Vagina (tissue), 2 donors: Measurements from ENCODE around the gene WDFY1. TPM values are rescaled to one million over a fixed set of nuclear protein-coding genes. Genes with fewer than 3 reads are reported as not detected.

Source experiments
- DNase-seq, 2 donors: peaks; one replicate each; pipeline ENCODE4 v3.0.0-alpha.2; 2017; ENCODE audit errors: extremely low spot score in 2 of 2
- H3K27ac ChIP-seq: fragments of 200-600 bp; sonication (generic); one replicate; pipeline ENCODE4 v1.5.1; 2019
- H3K27me3 ChIP-seq: fragments of 200-600 bp; sonication (generic); one replicate; pipeline ENCODE4 v1.5.1; 2019
- H3K36me3 ChIP-seq, 2 donors: fragments of 200-600 bp; sonication (generic); one replicate each; pipeline ENCODE4 v1.5.1; 2017 to 2019
- H3K4me1 ChIP-seq: fragments of 200-600 bp; sonication (generic); one replicate; pipeline ENCODE4 v1.5.1; 2019
- H3K4me3 ChIP-seq, 2 donors: fragments of 200-600 bp; sonication (generic); 1 replicate in 1 of 2; 2 replicates in 1 of 2; pipeline ENCODE4 v1.5.1; 2016 to 2019
- H3K9me3 ChIP-seq: fragments of 200-600 bp; sonication (generic); one replicate; pipeline ENCODE4 v1.5.1; 2019
- POLR2A ChIP-seq, 2 donors: fragments of 450-650 bp; IDR thresholded peaks; one replicate each; pipeline ENCODE4 v1.6.1; 2017; ENCODE audit warnings: antibody characterized with exemption in 2 of 2, mild to moderate bottlenecking in 2 of 2, moderate library complexity in 2 of 2
- POLR2AphosphoS5 ChIP-seq, 2 donors: sonication (generic); formaldehyde crosslinking; IDR thresholded peaks; one replicate each; pipeline ENCODE4 v1.9.0; 2017; ENCODE audit warnings: antibody characterized with exemption in 2 of 2, mild to moderate bottlenecking in 2 of 2, low read depth in 1 of 2; ENCODE audit not compliant: insufficient read depth in 1 of 2
- intact Hi-C: fragments of 100-400 bp; cut with DNase I; formaldehyde crosslinking; loops from one replicate; pipeline ENCODE4 v1.15.1; 2023
- total RNA-seq: library from RNA; depleted of rRNA; stranded (reverse); fragments of >200 nt; gene quantifications from one replicate; pipeline ENCODE4 v1.2.3, GENCODE V29; 2016
- TF ChIP-seq, protein P1 (sequence below), 3 experiments: fragments of 450-650 bp in 2 of 3; fragments of 200-600 bp in 1 of 3; sonication (generic) in 1 of 3; IDR thresholded peaks; one replicate each; pipeline ENCODE4 v1.5.1; 2017 to 2019; ENCODE audit warnings: antibody characterized with exemption in 3 of 3, mild to moderate bottlenecking in 2 of 3, moderate library complexity in 2 of 3

The WDFY1 gene
- total RNA-seq, 1 donor from 2014 or later: 44.2 TPM

DNA sequence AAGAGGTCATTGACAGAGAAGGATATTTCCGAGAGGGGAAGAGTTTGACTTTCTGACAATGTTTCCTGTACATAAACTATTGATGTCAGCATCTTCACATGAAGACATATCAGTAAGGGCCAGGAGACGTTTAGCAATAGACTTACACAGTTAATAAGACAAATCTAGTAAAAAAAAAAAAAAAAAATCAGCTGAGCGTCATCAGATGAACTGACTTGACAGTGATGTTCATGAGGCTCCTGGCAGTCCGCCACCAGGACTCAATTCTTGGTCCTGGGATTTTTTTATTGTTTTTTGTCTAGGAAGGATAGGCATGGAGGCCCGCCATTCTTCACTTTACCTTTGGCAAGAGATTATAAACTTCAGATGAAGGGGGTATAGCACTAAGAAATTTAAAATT, 26.6 kb upstream of the WDFY1 start:
- intact Hi-C loops: no loop called here
- Histone ChIP-seq H3K27me3 (no peaks in the 10 kb centered on the region), H3K9me3 (no peaks in the 10 kb centered on the region), H3K27ac (no peak overlapping the region), H3K36me3 (peaks cover 0 to 9% of the 10 kb centered on the region in 2 donors), H3K4me3 (no peak overlapping the region), H3K4me1 (no peaks in the 10 kb centered on the region)
- no peak for DNase-seq
- no peak for TF ChIP-seq POLR2AphosphoS5 (IDR thresholded peaks at IDR 0.05; ENCODE audit: insufficient read depth in 1 of 2, low read depth in 1 of 2)
- TF ChIP-seq, protein P1, sequence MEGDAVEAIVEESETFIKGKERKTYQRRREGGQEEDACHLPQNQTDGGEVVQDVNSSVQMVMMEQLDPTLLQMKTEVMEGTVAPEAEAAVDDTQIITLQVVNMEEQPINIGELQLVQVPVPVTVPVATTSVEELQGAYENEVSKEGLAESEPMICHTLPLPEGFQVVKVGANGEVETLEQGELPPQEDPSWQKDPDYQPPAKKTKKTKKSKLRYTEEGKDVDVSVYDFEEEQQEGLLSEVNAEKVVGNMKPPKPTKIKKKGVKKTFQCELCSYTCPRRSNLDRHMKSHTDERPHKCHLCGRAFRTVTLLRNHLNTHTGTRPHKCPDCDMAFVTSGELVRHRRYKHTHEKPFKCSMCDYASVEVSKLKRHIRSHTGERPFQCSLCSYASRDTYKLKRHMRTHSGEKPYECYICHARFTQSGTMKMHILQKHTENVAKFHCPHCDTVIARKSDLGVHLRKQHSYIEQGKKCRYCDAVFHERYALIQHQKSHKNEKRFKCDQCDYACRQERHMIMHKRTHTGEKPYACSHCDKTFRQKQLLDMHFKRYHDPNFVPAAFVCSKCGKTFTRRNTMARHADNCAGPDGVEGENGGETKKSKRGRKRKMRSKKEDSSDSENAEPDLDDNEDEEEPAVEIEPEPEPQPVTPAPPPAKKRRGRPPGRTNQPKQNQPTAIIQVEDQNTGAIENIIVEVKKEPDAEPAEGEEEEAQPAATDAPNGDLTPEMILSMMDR (IDR thresholded peaks at IDR 0.05): no peak

DNA sequence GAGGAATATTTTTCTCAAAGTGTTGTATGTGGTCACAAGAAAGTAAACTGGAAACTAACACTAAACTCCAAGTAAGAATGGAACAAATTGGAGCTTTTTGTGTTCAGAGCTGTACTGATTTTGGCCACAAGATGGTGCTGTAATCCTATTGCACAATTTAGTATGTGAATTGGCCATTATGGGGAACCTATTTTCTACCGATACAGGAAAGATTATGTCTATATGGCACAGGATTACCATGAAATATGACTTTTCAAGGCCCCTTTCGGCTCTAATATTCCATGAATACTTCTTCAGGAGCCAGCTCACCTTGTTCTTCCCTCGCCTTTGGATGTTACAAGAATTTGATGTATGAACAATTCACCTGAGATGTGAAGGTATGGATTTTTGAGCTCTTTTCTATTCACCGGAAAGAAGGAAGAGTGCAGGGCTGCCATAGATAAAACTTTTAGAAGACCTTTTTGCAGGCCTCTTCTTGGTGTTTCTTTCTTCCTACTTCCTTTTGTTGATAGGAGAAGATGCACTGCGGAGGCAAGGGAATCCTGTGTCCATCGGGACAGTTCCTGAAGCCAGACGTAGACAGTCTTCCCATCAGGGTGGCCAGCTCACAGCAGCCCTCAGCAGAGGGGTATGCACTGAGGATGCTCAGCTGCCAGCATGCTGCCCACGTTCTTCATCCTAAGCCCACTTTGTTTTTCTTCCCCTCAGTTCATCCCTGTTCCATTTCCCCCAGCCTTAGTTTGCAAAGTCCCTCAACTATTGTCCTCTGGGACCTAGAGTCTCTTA, 25.4 kb upstream of the WDFY1 start:
- Histone ChIP-seq H3K27ac (no peak overlapping the region), H3K9me3 (no peaks in the 10 kb centered on the region), H3K4me1 (no peaks in the 10 kb centered on the region), H3K27me3 (no peaks in the 10 kb centered on the region), H3K36me3 (peaks cover 0 to 17% of the 10 kb centered on the region in 2 donors), H3K4me3 (no peak overlapping the region)
- TF ChIP-seq, protein P1 (IDR thresholded peaks at IDR 0.05): peak; percentile 77 to 89 (median 89)
- no peak for TF ChIP-seq POLR2AphosphoS5 (IDR thresholded peaks at IDR 0.05; ENCODE audit: insufficient read depth in 1 of 2, low read depth in 1 of 2)
- no peak for DNase-seq
- intact Hi-C loops: no loop called here

DNA sequence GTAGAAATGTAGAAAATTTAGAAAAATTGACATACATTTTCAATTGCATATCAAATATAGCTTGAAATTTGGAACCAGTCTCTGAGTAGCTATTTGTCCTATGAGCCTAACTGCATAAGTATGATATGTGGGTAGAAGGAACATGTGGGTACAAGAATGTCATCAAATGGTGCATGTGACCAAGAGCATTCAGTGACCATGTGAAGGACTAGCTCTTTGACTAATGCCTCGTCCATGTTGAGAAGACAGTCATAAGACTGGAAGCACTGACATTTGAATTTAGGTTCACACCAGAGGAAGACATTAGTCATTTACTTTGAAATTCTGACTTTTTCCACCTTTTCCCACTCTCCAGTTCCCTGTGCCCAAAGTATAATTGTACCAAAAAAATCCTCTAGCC, 24.7 kb upstream of the WDFY1 start:
- Histone ChIP-seq H3K9me3 (no peaks in the 10 kb centered on the region), H3K4me1 (no peaks in the 10 kb centered on the region), H3K4me3 (no peak overlapping the region), H3K27me3 (no peaks in the 10 kb centered on the region), H3K27ac (no peak overlapping the region), H3K36me3 (peaks cover 0 to 20% of the 10 kb centered on the region in 2 donors)
- DNase-seq: no peak
- TF ChIP-seq POLR2A (IDR thresholded peaks at IDR 0.05) (no peak), POLR2AphosphoS5 (IDR thresholded peaks at IDR 0.05; ENCODE audit: insufficient read depth in 1 of 2, low read depth in 1 of 2) (no peak)
- TF ChIP-seq, protein P1 (IDR thresholded peaks at IDR 0.05): no peak
- intact Hi-C loops: loop anchor here (5.0 kb wide), 1 partner anchor 312 kb away; no protein-coding TSS in a partner anchor

DNA sequence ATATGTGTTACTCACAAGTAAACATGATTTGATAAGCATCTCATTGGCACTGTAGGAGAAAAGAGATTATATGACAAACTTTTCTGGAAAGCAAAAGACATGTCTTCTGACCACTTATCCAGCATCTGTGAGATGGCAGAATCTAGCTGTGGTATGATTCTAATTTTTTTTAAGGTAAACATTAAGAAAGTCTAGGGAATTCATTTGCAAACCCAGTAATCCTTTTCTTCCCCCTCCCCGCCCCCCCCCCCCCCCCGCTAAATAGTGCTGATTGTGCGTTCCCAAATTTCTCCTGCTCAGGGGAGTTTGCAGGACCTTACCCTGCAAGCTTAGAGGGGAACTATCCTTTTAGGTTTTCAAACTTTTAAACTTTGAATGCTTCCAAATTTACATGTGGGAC, 24.2 kb upstream of the WDFY1 start:
- H3K36me3 ChIP-seq: peaks cover 0 to 20% of the 10 kb centered on the region in 2 donors
- H3K27ac ChIP-seq: no peak overlapping the region
- H3K4me1 ChIP-seq: no peaks in the 10 kb centered on the region
- H3K9me3 ChIP-seq: no peaks in the 10 kb centered on the region
- no peak for TF ChIP-seq POLR2AphosphoS5 (IDR thresholded peaks at IDR 0.05; ENCODE audit: insufficient read depth in 1 of 2, low read depth in 1 of 2)
- no peak for TF ChIP-seq POLR2A (IDR thresholded peaks at IDR 0.05)
- TF ChIP-seq, protein P1 (IDR thresholded peaks at IDR 0.05): no peak
- H3K4me3 ChIP-seq: no peak overlapping the region
- intact Hi-C loops: loop anchor here (5.0 kb wide), 1 partner anchor 313 kb away; no protein-coding TSS in a partner anchor
- DNase-seq: no peak
- H3K27me3 ChIP-seq: no peaks in the 10 kb centered on the region

DNA sequence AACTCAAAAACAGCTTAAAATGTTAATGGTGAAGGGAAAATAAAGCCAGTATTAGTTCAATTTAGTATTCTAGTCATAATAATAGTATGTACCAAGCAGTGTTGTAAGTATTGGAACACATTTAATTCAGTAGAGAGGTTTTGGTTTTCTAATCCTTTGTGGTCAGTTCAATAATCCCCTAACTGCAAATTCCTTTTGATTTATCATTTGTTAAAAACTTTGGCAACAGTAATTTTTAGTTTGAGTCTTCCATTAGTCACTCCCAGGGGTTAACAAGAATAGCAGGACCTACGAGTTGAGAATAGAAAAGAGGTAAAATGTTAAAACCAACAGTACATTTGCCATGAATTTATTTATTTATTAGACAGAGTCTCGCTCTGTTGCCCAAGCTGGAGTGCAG, 22.8 kb upstream of the WDFY1 start:
- no peak overlapping the region for H3K4me3 ChIP-seq
- H3K36me3 ChIP-seq: peaks cover 0 to 26% of the 10 kb centered on the region in 2 donors
- intact Hi-C loops: loop anchor here (5.0 kb wide), 1 partner anchor 314 kb away; no protein-coding TSS in a partner anchor
- no peak for DNase-seq
- H3K27ac ChIP-seq: no peak overlapping the region
- H3K9me3 ChIP-seq: no peaks in the 10 kb centered on the region
- no peaks in the 10 kb centered on the region for H3K27me3 ChIP-seq
- peaks cover 11% of the 10 kb centered on the region for H3K4me1 ChIP-seq
- TF ChIP-seq, protein P1 (IDR thresholded peaks at IDR 0.05): no peak
- TF ChIP-seq POLR2AphosphoS5 (IDR thresholded peaks at IDR 0.05; ENCODE audit: insufficient read depth in 1 of 2, low read depth in 1 of 2): no peak
- no peak for TF ChIP-seq POLR2A (IDR thresholded peaks at IDR 0.05)
